Stimulated activated CD8-positive, alpha-beta memory T cell treated with anti-CD3 and anti-CD28 coated beads, Interleukin-12 subunit alpha, Interleukin-12 subunit beta, amount 100 ng/mL, for 24 hours (primary cell): ENCODE results near the gene CD82.

Experiments
- DNase-seq: peaks from one replicate; pipeline ENCODE4 v3.0.0-alpha.2; 2020; ENCODE audit errors: extremely low read depth

Gene CD82

DNA sequence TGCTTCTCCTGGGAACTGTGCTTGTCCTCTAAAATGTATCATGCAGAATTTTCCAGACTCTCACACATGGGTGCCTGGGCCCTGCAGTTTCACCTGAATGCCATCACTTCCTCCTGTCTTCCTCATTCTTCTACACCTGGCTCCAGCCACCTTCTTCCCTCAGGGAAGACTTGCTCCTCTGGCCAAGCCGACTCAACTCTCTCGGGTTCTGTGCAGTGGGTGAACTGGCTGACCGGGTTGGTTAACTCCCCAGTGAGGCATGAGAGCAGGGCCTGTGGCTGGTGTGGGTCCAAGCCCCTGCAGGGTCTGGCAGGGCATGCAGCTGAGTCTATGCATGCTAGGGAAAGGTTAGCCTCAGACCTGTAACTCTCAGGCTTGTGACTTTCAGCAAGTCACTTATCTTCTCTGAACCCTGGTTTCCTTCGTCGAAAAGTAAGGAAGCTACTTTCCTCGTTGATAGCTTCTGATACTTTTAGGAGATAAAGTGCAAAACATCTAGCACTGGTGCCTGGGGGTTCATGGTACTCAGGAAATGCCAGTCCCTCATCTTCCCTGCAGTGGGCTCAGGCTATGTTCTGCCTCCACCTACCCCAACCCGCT, 11.9 kb downstream of the CD82 start:
- no peak for DNase-seq

DNA sequence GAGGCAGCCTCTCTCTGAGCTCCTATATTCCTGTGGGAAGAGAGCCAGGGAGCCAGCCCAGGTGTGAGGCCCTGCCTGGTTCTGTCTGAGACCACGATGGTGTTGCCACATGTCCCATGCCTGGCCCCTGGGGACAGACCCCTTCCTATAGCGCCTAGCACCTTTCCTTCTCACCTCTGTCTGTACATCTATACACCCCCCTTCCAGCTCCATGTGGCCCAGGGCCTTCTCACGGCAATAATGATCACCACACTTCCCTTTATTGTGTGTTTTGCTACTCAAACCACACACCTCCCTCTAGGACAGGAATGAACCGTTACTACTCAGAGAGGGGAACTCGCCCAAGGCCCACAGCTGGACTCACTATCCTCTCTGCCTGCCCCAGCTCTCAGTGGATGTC, 12.8 kb downstream of the CD82 start:
- no peak for DNase-seq

DNA sequence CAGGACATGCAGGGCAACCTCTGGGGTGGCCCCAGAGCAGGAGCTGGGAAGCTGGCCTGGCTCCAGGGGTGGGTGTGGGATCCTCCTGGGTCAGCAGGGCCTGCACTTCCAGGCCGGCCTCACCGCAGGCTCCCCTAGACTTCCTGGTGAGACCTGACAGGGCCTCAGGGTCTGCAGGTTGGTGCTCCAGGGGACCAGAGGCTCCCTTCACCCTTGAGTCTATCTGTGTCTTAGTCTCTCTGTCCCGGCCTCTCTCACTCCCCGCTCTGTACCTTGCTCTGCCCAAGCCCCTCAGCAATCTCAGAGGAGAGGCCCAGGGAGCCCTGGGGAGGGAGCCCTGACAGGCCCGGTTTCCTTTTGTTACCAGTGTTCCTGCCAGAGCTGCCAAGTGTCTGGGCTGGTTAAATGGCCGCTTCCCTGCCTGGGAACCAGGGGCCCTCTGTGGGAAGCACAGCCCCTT, 13.9 kb downstream of the CD82 start:
- DNase-seq = no peak

DNA sequence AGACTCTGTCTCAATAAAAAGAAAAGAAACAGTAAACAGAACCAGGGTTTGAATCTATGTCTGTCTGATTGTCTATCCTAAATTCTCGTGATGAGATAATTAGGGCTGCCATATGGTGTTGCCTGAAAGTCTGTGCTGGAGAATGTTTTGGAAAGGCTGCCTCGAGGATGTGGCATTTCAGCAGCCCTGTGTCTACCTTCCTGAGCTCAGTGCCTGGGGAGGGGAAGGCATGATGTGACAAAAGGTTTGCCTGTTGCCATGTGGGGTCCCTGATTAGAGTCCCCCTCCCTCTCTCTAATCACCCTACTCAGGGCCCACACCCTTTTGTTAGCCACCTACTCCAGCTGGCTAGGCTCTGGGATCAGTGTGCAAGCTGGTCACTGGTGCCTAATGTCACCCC, 15.2 kb downstream of the CD82 start:
- no peak for DNase-seq

DNA sequence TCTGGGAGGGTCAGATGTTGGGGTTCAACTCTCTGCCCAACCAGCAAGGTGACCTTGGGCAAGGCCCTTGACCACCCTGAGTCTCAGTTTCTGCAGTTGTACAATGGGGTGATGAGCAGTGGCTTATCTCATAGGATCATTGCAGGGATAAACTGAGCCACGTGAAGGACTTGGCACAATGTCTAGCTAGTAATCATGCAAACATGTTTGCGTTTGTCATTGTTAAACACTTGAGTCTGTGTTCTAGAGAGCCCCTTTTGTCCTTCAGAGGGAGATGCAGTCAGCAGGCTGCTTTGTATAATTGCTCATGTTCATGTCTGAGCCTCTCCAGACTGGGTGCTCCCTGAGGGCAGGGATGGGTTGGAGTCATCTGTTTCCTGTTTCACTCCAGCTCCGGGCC, 15.8 kb downstream of the CD82 start:
- DNase-seq = no peak

DNA sequence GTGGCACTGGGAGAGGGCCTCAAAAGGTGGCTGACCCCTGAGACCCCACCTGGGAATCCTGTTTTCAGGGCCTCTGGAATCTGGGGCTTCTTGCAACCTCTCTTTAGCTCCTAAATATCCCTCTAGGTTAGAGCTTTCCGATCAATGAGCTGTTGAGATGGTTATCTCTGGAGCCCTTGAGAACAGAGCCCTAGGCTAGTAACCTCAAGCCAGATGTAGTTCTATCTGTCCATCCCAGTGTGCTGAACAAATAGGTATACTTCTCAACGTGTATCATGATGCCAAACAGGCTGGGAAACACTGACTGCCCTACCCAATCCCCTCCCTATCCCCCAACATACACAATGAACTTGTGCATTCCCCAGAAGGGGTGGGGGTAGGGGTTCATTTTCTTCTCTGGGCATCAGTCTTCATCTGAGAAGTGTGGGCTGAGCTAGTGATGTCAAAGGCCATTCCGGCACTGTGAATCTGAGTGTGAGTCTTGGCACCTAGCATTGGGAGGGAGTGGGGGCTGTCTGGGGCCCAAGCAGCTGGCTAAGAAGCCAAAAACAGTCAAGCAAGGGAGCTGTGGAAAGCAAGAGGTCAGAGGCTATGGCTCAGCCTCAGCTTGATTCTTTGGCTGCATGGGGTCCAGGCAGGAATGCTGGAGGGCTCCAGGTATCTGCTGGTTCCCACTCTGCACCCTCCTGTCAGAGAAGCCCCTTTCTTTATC, 17.3 kb downstream of the CD82 start:
- no peak for DNase-seq

DNA sequence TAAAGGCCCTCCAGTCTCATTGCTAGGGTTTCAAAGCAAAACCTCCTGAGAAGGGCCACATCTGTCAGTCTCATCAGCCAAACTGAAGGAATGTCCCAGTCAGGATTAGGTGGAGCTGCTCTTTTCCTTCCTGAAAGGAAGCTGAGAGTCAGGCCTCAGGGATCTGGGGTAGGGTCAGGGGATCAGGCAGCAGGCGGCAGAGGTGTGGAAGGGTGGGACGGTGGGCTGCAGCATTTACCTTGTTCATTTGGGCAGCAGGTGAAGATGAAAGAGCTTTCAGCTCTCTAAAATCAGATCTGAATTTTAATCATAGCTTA, 17.8 kb downstream of the CD82 start:
- no peak for DNase-seq

DNA sequence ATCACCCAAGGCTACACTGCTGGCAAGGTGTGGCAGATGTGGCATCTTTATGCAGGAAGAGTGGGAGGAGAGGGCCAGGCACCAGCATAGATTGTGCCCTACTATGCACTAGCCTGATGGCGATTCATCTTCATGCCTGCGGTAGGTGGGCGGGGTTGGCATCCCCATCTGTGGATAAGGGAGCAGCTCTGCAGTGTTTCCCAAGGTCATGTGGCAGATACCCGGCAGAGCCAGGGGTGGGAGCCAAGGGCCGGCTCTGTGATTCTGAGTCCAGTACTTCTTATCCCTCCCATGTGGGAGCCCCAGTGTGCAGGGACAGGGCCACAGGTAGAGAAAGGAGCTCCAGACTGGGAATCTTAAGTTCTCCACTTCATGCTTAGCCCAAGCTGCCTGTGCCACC, 20.0 kb downstream of the CD82 start:
- DNase-seq = no peak

DNA sequence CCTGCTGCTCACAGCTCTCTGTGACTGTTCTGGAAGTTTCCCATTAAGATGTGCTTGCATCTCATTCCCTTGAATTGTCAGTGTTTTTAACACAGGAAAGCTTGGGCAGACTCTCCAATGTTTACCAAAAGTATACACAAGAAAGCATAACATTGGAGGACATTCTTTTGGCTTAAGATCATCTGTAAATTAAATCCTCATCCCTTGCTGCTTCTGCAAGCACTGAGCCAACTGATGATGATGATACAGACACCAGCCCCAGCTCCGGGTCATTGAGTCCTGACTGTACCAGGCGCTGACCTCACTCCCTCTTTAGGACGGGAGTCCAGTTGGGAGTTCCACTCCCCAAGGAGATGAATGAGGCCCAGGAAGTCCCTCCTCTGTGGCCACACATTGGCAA, 23.8 kb downstream of the CD82 start:
- no peak for DNase-seq

DNA sequence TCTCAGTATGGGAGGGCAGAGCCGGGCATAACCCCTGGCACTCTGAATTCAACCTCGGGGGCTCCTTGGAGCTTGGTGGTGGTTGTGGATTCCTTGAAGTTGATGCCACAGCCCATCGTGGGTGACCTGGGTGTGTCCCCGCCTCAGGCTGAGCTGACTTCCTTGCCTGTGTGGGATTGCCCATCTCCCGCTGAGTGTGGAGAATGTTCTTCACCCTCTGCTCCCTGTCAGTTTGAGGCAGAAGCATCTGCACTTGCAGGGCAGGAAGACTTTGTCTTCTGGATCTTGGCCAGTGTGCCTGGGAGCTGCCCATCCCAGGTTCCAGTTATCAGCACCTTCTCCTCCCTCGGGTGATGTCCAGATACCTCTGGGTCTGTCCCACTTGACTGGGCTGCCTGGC, 25.3 kb downstream of the CD82 start:
- no peak for DNase-seq

DNA sequence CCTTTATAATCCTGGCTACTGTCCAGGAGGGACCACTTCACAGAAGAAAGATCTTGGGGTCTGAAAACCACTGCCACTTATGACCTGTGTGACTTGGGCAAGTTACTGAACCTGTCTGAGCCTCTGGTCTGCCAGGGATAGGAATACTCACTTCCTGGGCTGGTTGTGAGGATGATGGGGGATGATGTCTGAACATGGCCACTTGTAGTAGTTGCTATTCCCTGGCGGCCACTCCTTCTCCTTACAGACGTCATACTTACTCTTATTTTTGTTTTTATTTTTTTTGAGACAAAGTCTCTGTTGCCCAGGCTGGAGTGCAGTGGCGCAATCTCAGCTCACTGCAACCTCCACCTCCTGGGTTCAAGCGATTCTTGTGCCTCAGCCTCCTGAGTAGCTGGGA, 26.1 kb downstream of the CD82 start:
- DNase-seq = no peak

DNA sequence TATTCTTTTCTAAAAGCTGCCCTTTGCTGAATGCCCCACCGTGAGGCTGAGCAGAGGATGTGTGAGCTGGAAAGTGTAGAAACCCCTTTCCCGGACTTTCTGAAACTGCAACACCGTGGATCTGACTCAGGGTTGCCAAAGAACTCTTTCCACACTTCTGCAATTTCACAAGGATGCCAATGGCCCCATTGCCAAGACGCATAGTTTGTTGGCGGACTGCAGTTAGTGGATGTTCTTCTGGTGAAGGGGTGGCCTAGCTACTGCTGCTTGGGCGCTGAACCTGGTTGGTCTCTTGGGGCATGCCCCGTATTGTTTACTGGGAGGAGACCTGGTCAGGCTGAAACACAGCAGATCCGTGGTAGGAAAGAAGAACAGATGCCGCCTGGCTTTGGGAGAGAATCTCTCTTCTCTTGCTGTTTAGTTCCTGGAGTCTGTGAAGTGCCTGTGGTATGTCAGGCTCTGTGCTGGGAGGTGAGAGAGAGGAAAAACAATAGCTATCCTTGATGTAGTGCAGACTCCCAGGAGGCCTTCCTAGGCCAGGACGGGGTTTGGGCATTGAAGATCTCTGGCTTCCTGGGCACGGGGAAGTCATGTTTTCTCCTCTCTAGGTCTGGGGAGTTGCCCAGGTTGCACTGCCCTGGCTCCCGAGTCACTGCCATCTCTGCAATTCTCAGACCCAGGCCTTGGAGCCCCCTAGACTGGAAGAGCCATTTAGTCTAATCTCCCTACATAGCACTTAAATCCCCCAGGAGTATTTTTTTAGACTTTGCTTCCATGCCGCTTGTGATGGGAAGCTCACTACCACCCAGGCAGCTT, 26.9 kb downstream of the CD82 start:
- no peak for DNase-seq

DNA sequence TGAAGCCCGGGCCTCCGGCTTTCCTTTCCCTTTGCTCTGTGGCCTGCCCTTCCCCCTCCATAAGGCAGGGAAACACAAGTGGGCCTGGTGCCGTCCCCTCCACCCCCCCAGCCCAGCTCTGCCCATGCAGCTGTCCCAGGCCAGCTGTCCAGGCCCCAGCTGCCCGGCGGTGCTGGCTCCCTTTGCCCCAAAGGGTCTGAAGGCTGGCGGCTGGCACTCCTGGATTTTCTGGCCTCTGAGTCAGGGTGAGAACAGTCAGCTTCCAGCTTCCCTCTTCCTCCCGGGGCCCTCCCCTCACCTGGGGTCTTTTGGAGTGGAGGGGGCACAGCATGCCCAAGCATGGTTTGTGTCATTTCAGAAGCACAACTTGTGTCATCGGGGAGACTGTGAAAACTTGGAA, 27.8 kb downstream of the CD82 start:
- no peak for DNase-seq

DNA sequence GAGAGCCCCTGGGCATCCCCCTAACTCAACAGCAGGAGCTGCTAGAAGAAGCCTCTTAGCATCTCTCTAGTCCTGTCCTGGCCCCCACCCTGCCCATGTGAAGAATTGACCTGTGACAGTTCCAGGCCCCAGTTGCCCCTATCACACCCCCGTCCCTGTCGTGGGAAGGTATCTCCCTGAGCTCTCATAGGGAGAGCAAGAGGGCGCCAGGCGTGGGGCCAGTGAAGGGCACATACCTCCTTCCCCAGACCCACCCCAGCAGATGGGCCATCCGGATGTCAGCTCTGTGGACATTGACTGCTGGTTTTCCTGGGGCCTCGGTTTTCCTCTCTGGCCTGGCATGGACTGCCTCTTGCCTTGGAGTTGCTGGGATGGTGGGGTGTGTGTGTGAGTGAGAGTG, 29.5 kb downstream of the CD82 start:
- DNase-seq = no peak

DNA sequence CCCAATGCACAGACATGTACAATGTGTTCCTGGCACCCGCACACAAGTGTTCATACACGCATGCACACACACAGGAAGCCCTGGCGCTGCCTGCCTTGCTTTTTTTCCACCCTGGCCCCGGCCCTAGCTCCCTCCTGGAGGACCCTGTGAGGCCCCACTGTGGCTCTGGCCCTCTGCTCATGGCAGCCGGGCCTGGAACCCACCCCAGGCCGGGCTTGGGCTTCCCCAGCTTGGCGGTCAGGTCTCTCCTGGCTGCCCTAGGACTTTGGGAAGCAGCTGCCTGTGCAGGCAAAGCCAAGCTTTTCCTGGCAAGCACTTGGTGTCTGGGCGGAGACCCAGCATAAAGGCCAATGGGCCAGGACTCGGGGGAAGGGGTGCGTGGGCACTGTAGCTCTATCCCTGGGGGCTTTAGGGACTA, 30.5 kb downstream of the CD82 start:
- no peak for DNase-seq

DNA sequence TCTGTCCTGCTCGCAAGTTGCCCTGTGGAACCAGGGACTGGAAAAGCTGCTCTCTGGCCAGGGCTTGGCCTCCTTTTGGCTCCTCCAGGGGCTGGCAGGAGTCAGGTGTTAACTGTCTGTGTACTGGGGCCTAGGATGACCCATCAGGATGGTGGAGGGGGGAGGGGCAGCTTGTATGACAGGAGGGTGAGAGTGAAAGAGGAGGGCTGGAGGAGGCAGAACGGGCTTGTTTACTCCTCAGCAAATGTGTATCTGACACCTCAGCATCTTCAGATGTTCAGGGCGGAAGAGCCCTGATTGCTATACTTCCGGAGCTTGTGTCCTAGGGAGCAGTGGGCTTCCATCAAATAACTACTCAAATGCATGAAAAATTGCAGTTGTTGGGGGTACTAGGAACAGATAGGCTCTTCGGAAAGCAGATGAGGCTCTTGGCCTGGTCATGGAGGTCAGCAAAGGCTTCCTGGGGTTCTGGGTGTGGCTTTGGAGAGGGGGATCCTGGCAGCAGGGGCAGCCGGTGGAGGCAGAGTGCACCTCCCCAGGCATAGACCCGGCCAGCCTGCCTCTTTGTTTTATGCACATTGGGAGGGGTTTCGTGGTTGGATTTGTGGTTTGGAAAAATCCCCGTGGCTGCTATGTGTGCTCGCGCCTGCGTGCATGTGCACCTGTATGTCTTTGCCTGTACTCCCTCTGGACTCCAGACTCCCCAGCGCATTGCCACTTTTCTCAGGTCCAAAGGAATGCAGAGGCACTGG, 31.2 kb downstream of the CD82 start:
- no peak for DNase-seq

DNA sequence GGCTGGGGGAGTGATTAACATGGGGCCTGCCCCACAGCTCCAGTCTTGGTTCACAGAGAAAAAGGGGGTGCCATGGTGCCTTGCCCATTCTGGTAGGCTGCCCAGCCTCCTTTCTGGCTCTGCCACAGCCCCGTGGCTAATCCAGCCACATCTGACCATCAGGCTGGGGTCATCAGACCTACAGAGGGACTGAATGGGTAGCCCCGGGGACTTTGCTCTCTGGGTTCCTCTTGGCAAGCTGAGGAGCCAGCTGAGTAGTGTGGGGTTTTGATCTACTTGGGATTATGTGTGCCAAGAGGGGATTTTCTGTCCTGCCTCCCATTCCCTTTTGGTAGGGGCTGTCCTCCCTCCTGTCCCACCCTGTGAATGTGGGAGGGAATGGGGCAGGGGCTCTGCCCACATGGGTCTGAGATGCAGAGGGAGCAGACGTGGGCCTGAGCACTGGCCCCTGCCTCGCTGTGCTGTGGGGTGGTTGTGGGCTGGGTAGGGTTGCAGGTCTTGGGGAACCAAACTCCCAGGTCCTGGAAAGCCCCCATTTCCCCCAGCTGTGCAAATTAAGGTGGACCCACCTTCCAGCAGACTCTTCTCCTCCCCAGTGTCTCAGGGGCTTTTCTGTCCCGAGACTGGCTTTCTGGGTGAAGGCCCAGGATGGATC, 32.0 kb downstream of the CD82 start:
- no peak for DNase-seq

DNA sequence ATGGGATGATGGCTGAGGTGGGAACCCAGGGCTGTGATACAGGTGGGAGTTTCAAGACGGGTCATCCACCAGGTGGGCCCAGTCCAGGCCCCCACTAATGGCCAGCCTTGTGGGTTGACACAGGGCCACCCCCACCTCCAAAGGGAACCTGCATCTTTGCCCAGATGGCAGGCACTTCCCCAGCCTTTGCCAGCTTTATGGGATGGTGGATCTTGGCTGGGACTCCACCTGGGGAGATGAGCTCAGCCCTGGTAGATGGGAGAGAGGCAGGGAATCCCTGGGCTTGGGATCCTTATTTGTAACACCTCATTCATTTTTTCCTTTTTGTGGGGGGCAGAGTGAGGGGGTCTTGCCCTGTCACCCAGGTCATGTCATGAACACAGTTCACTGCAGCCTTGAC, 33.4 kb downstream of the CD82 start:
- no peak for DNase-seq

DNA sequence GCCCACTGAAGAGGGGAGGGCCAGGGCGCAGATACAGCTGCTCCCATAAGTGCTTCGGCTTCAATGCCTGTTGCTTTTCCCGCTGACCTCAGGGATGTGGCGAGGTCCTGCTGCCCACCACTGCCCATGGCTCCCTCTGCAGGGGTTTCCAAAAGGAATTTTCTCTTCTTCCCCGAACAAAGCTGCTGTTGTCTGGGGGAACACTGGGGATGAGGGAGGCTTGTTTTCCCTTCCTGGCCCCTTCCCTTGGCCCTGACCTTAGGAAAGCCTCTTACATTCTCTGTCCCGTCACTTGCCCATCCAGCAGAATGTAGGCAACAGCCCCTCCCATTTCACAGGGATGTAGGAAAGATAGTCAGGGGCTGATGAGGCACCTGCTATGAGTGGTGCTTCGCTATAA, 34.8 kb downstream of the CD82 start:
- no peak for DNase-seq

DNA sequence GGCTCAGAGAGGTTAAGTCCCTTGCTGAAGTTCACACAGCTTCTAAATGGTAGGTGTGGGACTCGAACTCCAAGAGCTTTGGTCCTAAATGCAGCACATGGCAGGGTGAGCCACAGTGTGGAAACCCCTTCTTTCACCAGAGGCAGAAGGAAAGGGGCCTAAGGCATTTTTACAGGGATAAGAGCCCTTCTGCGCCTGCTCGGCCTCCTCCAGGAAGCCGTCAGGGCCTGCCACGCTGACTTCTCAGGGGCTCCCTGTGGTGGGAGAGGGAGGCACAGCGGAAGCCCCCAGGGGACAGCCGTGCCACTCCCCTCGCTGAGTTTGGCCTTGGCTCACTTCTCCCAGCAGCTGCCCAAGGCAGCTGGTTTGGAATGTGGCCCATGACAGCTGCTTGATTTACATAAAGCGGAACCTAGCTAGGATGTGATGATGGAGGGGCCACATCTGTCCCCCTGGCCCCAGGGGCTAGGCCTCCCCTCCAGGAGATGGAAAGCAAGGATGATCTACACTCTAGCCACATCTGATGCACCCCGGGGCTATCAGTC, 35.4 kb downstream of the CD82 start:
- DNase-seq = no peak

DNA sequence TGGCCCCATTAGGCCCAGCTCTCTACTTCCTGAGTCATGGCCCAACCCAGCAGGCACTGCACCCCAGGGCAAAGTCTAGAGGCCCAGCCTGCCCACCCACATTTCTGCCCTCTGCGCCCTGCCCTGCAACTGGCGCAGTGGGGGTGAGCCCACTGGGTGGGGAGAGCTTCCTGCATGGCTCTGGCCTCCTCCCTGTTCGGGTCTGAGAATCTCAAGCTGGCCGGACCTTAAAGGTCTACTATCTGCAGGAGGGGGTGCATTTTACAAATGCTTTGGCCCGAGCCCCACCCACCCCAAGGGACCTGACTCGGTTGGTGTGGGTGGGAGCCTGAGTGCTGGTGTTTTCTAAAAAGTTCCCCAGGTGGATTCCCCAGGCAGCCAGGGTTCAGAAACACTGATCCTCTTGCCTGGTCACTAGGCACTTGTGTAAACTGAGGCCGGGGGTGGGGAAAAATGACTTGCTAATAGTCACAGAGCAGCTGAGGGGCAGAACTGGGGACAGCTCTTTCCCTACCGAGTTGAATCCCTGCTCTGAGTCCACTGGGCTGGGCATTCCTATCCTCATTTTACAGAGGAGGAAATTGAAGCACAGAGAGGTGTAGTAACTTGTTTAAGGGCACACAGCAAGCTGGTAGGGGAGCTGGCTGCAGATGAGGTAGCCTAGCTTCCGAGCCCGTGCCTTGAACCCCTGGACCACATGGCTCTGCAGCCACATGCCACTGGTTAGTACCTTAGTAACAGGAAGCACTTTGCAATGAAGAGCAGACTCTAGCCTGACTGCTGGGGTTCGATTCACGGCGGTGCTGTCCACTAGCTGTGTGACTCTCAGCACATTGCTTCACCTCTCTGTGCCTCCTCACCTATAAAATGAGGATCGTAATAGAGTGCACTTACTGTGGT, 36.3 kb downstream of the CD82 start:
- no peak for DNase-seq
